ENCODE measurements around the gene OR51L1.

Gene OR51L1

GRCh38 chr11:5021996-5022395 is 27.3 kb downstream of the OR51L1 start:
- H3K36me3 Mint-ChIP-seq (ENCODE audit: low read depth), result no peaks in the 10 kb centered on the region
- no peaks in the 10 kb centered on the region for H3K27me3 Mint-ChIP-seq (ENCODE audit: low read depth)
- H3K27ac Mint-ChIP-seq, result no peak overlapping the region
- H3K4me1 Mint-ChIP-seq (ENCODE audit: low read depth), result no peaks in the 10 kb centered on the region
- no peak overlapping the region for H3K4me3 Mint-ChIP-seq
- peaks cover 31% of the 10 kb centered on the region for H3K9me3 Mint-ChIP-seq

GRCh38 chr11:5036669-5037068 is 42.0 kb downstream of the OR51L1 start:
- no peaks in the 10 kb centered on the region for H3K27me3 Mint-ChIP-seq (ENCODE audit: low read depth)
- H3K4me1 Mint-ChIP-seq (ENCODE audit: low read depth), result no peaks in the 10 kb centered on the region
- H3K9me3 Mint-ChIP-seq, result no peaks in the 10 kb centered on the region
- no peak overlapping the region for H3K27ac Mint-ChIP-seq
- H3K36me3 Mint-ChIP-seq (ENCODE audit: low read depth), result no peaks in the 10 kb centered on the region
- no peak overlapping the region for H3K4me3 Mint-ChIP-seq

GRCh38 chr11:5037926-5038325 is 43.3 kb downstream of the OR51L1 start:
- no peak overlapping the region for H3K4me3 Mint-ChIP-seq
- H3K36me3 Mint-ChIP-seq (ENCODE audit: low read depth), result no peaks in the 10 kb centered on the region
- H3K27ac Mint-ChIP-seq, result no peak overlapping the region
- no peaks in the 10 kb centered on the region for H3K9me3 Mint-ChIP-seq
- H3K4me1 Mint-ChIP-seq (ENCODE audit: low read depth), result no peaks in the 10 kb centered on the region
- H3K27me3 Mint-ChIP-seq (ENCODE audit: low read depth), result no peaks in the 10 kb centered on the region

- Mint-ChIP-seq H3K36me3 (ENCODE audit: low read depth) (no peaks in the 10 kb centered on the region), H3K4me1 (ENCODE audit: low read depth) (no peaks in the 10 kb centered on the region), H3K27ac (no peak overlapping the region), H3K27me3 (ENCODE audit: low read depth) (no peaks in the 10 kb centered on the region), H3K4me3 (no peak overlapping the region), H3K9me3 (no peaks in the 10 kb centered on the region)
Observed at GRCh38 chr11:5038341-5038740, 43.7 kb downstream of the OR51L1 start.

- Mint-ChIP-seq H3K27me3 (ENCODE audit: low read depth) (no peaks in the 10 kb centered on the region), H3K4me3 (no peak overlapping the region)
Observed at GRCh38 chr11:5040876-5041275, 46.2 kb downstream of the OR51L1 start.

GRCh38 chr11:5042091-5042490 is 47.4 kb downstream of the OR51L1 start:
- no peak overlapping the region for H3K4me3 Mint-ChIP-seq
- no peaks in the 10 kb centered on the region for H3K27me3 Mint-ChIP-seq (ENCODE audit: low read depth)
- H3K9me3 Mint-ChIP-seq, result no peaks in the 10 kb centered on the region
- no peak overlapping the region for H3K27ac Mint-ChIP-seq
- H3K36me3 Mint-ChIP-seq (ENCODE audit: low read depth), result no peaks in the 10 kb centered on the region
- H3K4me1 Mint-ChIP-seq (ENCODE audit: low read depth), result no peaks in the 10 kb centered on the region

More at GRCh38 chr11:5040876-5041275, 46.2 kb downstream of the OR51L1 start:
- H3K27ac Mint-ChIP-seq, result no peak overlapping the region
- no peaks in the 10 kb centered on the region for H3K4me1 Mint-ChIP-seq (ENCODE audit: low read depth)
- H3K36me3 Mint-ChIP-seq (ENCODE audit: low read depth), result no peaks in the 10 kb centered on the region
- no peaks in the 10 kb centered on the region for H3K9me3 Mint-ChIP-seq

- Mint-ChIP-seq H3K36me3 (ENCODE audit: low read depth) (no peaks in the 10 kb centered on the region), H3K27me3 (ENCODE audit: low read depth) (no peaks in the 10 kb centered on the region), H3K4me1 (ENCODE audit: low read depth) (no peaks in the 10 kb centered on the region), H3K9me3 (no peaks in the 10 kb centered on the region), H3K4me3 (no peak overlapping the region), H3K27ac (no peak overlapping the region)
Observed at GRCh38 chr11:5043380-5043779, 48.7 kb downstream of the OR51L1 start.

- H3K36me3 Mint-ChIP-seq (ENCODE audit: low read depth), result no peaks in the 10 kb centered on the region
- H3K27ac Mint-ChIP-seq, result no peak within 1 kb of the TSS
- no peaks in the 10 kb centered on the region for H3K27me3 Mint-ChIP-seq (ENCODE audit: low read depth)
- H3K9me3 Mint-ChIP-seq, result no peaks in the 10 kb centered on the region
- no peaks in the 10 kb centered on the region for H3K4me1 Mint-ChIP-seq (ENCODE audit: low read depth)
- no peak within 1 kb of the TSS for H3K4me3 Mint-ChIP-seq
Observed at GRCh38 chr11:5046226-5046625, 51.6 kb downstream of the OR51L1 start, which contains the start of gene OR52J3. TSS of gene OR52J3 (plus strand) at chr11:5046526. CDS start at chr11:5046526, 0 bp downstream.

GRCh38 chr11:5046754-5047330 is 52.2 kb downstream of the OR51L1 start:
- Mint-ChIP-seq H3K9me3 (no peaks in the 10 kb centered on the region), H3K4me3 (no peak overlapping the region), H3K27me3 (ENCODE audit: low read depth) (no peaks in the 10 kb centered on the region), H3K4me1 (ENCODE audit: low read depth) (no peaks in the 10 kb centered on the region), H3K27ac (no peak overlapping the region), H3K36me3 (ENCODE audit: low read depth) (no peaks in the 10 kb centered on the region)

All from T-helper 1 cell treated with Interleukin-12 subunit alpha and Interleukin-12 subunit beta and Interleukin-4 antibody, amounts not matched to agents 30 μg/mL and 1 μg/mL, for 36 hours (primary cell).